Measurements from ENCODE around the gene SLC22A16. TPM values are rescaled to one million over a fixed set of nuclear protein-coding genes. Genes with fewer than 3 reads are reported as not detected.
A peak's percentile ranks its signal among the peaks of the same experiment; 100 is the strongest.
"Not testable (repeated sequence)": the region's sequence is repeated elsewhere in the genome, so short reads cannot be mapped to it uniquely, and the experiment has no call there.

SLC22A16 gene, protein sequence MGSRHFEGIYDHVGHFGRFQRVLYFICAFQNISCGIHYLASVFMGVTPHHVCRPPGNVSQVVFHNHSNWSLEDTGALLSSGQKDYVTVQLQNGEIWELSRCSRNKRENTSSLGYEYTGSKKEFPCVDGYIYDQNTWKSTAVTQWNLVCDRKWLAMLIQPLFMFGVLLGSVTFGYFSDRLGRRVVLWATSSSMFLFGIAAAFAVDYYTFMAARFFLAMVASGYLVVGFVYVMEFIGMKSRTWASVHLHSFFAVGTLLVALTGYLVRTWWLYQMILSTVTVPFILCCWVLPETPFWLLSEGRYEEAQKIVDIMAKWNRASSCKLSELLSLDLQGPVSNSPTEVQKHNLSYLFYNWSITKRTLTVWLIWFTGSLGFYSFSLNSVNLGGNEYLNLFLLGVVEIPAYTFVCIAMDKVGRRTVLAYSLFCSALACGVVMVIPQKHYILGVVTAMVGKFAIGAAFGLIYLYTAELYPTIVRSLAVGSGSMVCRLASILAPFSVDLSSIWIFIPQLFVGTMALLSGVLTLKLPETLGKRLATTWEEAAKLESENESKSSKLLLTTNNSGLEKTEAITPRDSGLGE
- not detected for total RNA-seq

GRCh38 chr6:110476046-110476849 lies at the start of gene SLC22A16:
Gene SLC22A16, minus strand, starts transcription at chr6:110476613. Its CDS starts 39 bp downstream, at chr6:110476574.
- ATAC-seq: no peak
- H3K27ac Mint-ChIP-seq: no peak within 1 kb of the TSS
- peaks cover 0 to 10% of the 10 kb centered on the region in 2 donors for H3K4me1 Mint-ChIP-seq (ENCODE audit: low read depth in 2 of 2)
- H3K4me3 Mint-ChIP-seq: peak within 1 kb of the TSS; percentile 54
- no peak for DNase-seq (ENCODE audit: low spot score)
- H3K27me3 Mint-ChIP-seq: peaks cover 25 to 27% of the 10 kb centered on the region in 2 donors
- H3K9me3 Mint-ChIP-seq: no peaks in the 10 kb centered on the region
- no peaks in the 10 kb centered on the region for H3K36me3 Mint-ChIP-seq

DNA sequence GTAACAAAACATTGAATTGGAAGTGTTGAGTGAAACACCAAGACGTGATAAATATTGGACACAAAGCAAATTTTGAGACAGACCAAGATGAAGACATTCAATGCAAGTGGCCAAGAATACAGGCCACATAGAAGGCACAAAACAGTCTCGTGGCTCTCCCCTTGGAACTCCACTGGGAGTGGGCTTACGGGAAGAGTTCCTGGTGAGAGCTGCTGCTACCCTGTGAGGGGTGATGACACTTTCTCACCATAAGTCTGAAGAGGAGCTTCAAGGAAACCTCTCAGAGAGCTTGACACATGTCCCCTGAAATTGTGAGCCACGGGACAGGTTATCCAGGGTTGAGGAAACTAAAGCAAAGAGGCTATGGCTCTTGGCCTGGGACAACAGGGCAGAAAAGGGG lies 48.6 kb upstream of the SLC22A16 start:
- Mint-ChIP-seq H3K9me3 (no peaks in the 10 kb centered on the region), H3K27ac (no peak overlapping the region), H3K27me3 (peaks cover 0 to 6% of the 10 kb centered on the region in 2 donors), H3K4me3 (no peak overlapping the region), H3K4me1 (ENCODE audit: low read depth in 2 of 2) (peaks cover 4% of the 10 kb centered on the region in 2 donors), H3K36me3 (no peaks in the 10 kb centered on the region)
- no peak for DNase-seq (ENCODE audit: low spot score)
- no peak for ATAC-seq

GRCh38 chr6:110524305-110524704 lies 47.9 kb upstream of the SLC22A16 start:
- H3K27ac Mint-ChIP-seq: no peak overlapping the region
- ATAC-seq: no peak
- H3K4me3 Mint-ChIP-seq: no peak overlapping the region
- H3K9me3 Mint-ChIP-seq: no peaks in the 10 kb centered on the region
- peaks cover 0 to 1% of the 10 kb centered on the region in 2 donors for H3K27me3 Mint-ChIP-seq
- peaks cover under 1 to 1% of the 10 kb centered on the region in 2 donors for H3K4me1 Mint-ChIP-seq (ENCODE audit: low read depth in 2 of 2)
- no peak for DNase-seq (ENCODE audit: low spot score)
- H3K36me3 Mint-ChIP-seq: no peaks in the 10 kb centered on the region

GRCh38 chr6:110523451-110524021 lies 47.1 kb upstream of the SLC22A16 start:
- H3K27ac Mint-ChIP-seq: no peak overlapping the region
- H3K36me3 Mint-ChIP-seq: no peaks in the 10 kb centered on the region
- DNase-seq (ENCODE audit: low spot score) (no peak), ATAC-seq (no peak)
- H3K4me1 Mint-ChIP-seq (ENCODE audit: low read depth in 2 of 2): no peaks in the 10 kb centered on the region
- H3K4me3 Mint-ChIP-seq: no peak overlapping the region
- no peaks in the 10 kb centered on the region for H3K27me3 Mint-ChIP-seq
- no peaks in the 10 kb centered on the region for H3K9me3 Mint-ChIP-seq

GRCh38 chr6:110522427-110522826 lies 46.0 kb upstream of the SLC22A16 start:
- DNase-seq (ENCODE audit: low spot score) (no peak), ATAC-seq (no peak)
- no peaks in the 10 kb centered on the region for H3K36me3 Mint-ChIP-seq
- H3K27ac Mint-ChIP-seq: no peak overlapping the region
- peaks cover 0 to 5% of the 10 kb centered on the region in 2 donors for H3K27me3 Mint-ChIP-seq
- H3K9me3 Mint-ChIP-seq: no peaks in the 10 kb centered on the region
- no peak overlapping the region for H3K4me3 Mint-ChIP-seq
- H3K4me1 Mint-ChIP-seq (ENCODE audit: low read depth in 2 of 2): no peaks in the 10 kb centered on the region

DNA sequence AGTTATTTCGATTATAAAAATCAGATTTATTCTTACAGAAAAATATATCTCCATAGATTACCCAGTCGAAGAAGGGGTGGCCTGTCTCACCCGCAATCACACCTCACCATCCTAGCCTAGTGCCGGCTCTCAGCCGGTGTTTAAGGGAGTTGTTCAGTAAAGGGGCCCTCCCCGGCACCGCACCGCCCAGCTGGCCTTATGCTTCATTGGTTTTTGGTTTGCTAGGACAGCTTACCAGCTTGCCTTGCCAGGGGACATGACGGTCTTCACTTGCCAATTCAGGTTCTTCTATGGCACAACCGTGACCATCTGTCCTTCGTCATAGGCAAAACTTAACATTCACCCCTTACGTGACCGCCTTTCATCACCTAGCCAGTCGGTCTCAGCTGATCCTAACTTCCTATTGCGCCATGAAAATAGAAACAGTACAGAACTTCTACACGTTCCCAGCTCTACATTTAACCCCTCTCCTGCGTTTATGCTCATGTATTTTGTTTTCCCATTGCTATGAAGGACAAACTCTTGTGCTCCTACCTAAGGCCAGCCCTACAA lies 44.7 kb upstream of the SLC22A16 start:
- H3K4me1 Mint-ChIP-seq (ENCODE audit: low read depth in 2 of 2): no peaks in the 10 kb centered on the region
- H3K4me3 Mint-ChIP-seq: no peak overlapping the region
- no peaks in the 10 kb centered on the region for H3K9me3 Mint-ChIP-seq
- peak in 1 of 2 donors; percentile 6 for ATAC-seq
- no peaks in the 10 kb centered on the region for H3K36me3 Mint-ChIP-seq
- DNase-seq (ENCODE audit: low spot score): no peak
- no peak overlapping the region for H3K27ac Mint-ChIP-seq
- peaks cover 0 to 11% of the 10 kb centered on the region in 2 donors for H3K27me3 Mint-ChIP-seq

GRCh38 chr6:110520209-110520965 lies 44.0 kb upstream of the SLC22A16 start:
- ATAC-seq (no peak), DNase-seq (ENCODE audit: low spot score) (no peak)
- no peaks in the 10 kb centered on the region for H3K9me3 Mint-ChIP-seq
- H3K4me3 Mint-ChIP-seq: no peak overlapping the region
- no peaks in the 10 kb centered on the region for H3K4me1 Mint-ChIP-seq (ENCODE audit: low read depth in 2 of 2)
- H3K27ac Mint-ChIP-seq: no peak overlapping the region
- H3K27me3 Mint-ChIP-seq: peaks cover 0 to 11% of the 10 kb centered on the region in 2 donors
- H3K36me3 Mint-ChIP-seq: no peaks in the 10 kb centered on the region

- ATAC-seq (no peak), DNase-seq (ENCODE audit: low spot score) (no peak)
- Mint-ChIP-seq H3K36me3 (no peaks in the 10 kb centered on the region), H3K27me3 (peaks cover 2 to 17% of the 10 kb centered on the region in 2 donors), H3K27ac (no peak overlapping the region), H3K9me3 (no peaks in the 10 kb centered on the region), H3K4me3 (no peak overlapping the region), H3K4me1 (ENCODE audit: low read depth in 2 of 2) (no peaks in the 10 kb centered on the region)
These were observed 41.3 kb upstream of the SLC22A16 start for GRCh38 chr6:110517601-110518281.

- no peak for DNase-seq (ENCODE audit: low spot score)
- Mint-ChIP-seq H3K27me3 (peaks cover 6 to 17% of the 10 kb centered on the region in 2 donors), H3K4me3 (no peak overlapping the region), H3K9me3 (no peaks in the 10 kb centered on the region), H3K4me1 (ENCODE audit: low read depth in 2 of 2) (no peaks in the 10 kb centered on the region), H3K27ac (no peak overlapping the region), H3K36me3 (no peaks in the 10 kb centered on the region)
- no peak for ATAC-seq
These were observed 40.6 kb upstream of the SLC22A16 start for GRCh38 chr6:110517034-110517433.

DNA sequence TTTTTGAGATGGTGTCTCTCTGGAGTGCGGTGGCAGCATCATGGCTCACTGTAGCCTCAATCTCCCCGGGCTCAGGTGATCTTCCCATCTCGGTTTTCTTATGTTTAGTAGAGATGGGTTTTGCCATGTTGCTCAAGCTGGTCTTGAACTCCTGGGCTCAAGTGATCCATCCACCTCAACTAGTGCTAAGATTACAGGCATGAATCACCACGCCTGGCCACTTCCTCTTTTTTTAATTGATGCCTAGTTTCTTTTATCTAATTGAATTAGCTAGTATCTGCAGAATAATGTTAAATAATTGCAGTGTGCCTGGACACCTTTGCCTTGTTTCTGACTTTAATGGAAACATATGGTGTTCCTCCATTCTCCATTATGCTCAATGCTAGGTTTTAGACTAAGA lies 38.4 kb upstream of the SLC22A16 start:
- Mint-ChIP-seq H3K36me3 (no peaks in the 10 kb centered on the region), H3K27me3 (peaks cover 6 to 17% of the 10 kb centered on the region in 2 donors), H3K9me3 (no peaks in the 10 kb centered on the region), H3K4me3 (no peak overlapping the region), H3K4me1 (ENCODE audit: low read depth in 2 of 2) (no peaks in the 10 kb centered on the region), H3K27ac (no peak overlapping the region)
- ATAC-seq (no peak), DNase-seq (ENCODE audit: low spot score) (no peak)

- H3K4me1 Mint-ChIP-seq (ENCODE audit: low read depth in 2 of 2): no peaks in the 10 kb centered on the region
- H3K27me3 Mint-ChIP-seq: peaks cover 10 to 25% of the 10 kb centered on the region in 2 donors
- H3K27ac Mint-ChIP-seq: no peak overlapping the region
- no peak overlapping the region for H3K4me3 Mint-ChIP-seq
- no peaks in the 10 kb centered on the region for H3K9me3 Mint-ChIP-seq
- DNase-seq (ENCODE audit: low spot score) (no peak), ATAC-seq (no peak)
- H3K36me3 Mint-ChIP-seq: no peaks in the 10 kb centered on the region
These were observed 36.6 kb upstream of the SLC22A16 start for GRCh38 chr6:110512991-110513390.

DNA sequence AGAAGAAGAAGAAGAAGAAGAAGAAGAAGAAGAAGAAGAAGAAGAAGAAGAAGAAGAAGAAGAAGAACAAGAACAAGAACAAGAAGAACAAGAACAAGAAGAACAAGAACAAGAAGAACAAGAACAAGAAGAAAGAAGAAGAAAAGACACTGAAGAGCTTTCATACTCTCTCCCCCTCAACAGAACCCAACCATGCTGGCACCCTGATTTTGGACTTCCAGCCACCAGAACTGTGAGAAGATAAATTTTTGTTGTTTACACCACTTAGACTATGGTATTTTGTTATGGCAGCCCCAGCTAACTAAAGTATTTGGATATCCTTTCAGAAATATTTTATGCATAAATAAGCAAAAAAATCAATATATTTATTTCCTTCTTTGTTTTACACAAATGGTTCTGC lies 36.1 kb upstream of the SLC22A16 start:
- H3K36me3 Mint-ChIP-seq: not testable (repeated sequence)

More for the DNA sequence above, 36.1 kb upstream of the SLC22A16 start:
- H3K27ac Mint-ChIP-seq; H3K4me3 Mint-ChIP-seq; H3K4me1 Mint-ChIP-seq (ENCODE audit: low read depth in 2 of 2); DNase-seq (ENCODE audit: low spot score); H3K9me3 Mint-ChIP-seq; ATAC-seq: not testable (repeated sequence)
- peaks cover 10 to 21% of the 10 kb centered on the region in 2 donors for H3K27me3 Mint-ChIP-seq

All from natural killer cell treated with Interleukin-12 subunit alpha and Interleukin-12 subunit beta and Interleukin-15 and Interleukin-18, amount 100 ng/mL, for 72 hours (primary cell).